Erythroblast (primary cell): ENCODE data around the gene KIF17.

Experiments
- GATA1 ChIP-seq: IDR thresholded peaks from 2 replicates; pipeline ENCODE4 v1.6.1; 2011; ENCODE audit warnings: low read depth, mild to moderate bottlenecking, control low read depth, low read length, moderate library complexity
- POLR2A ChIP-seq: IDR thresholded peaks from 2 replicates; pipeline ENCODE4 v1.6.1; 2011; ENCODE audit warnings: mild to moderate bottlenecking, low read length

DNA sequence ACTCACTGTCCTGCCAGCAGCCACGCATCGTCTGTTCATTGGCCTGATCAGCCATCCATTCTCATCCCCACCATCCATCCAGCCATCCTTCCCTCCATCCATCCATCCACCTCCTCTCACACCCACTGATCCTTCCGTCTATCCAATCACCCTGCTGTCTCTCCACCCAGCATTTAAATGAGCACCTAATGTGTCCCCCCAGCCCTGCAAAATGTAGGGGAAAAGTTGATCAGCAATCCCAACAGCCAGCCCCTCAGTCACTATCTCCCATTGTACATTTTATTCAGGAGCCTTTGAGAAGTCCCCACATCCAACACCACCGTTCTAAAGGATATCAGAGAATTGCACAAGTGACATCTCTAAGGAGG lies 45.6 kb downstream of the KIF17 start:
- TF ChIP-seq POLR2A (no peak), GATA1 (no peak)
